HL-60/S4 treated with phorbol 12-myristate 13-acetate at 8.2 ng/mL for 4 days and 3 days (cell line): ENCODE results near the gene TACC2.

Experiments
- in situ Hi-C: fragments of 300-500 bp; cut with MboI; formaldehyde crosslinking; loops from 2 replicates; pipeline ENCODE4 v1.15.0; 2022; ENCODE audit warnings: low sequenced_read_pairs

Gene TACC2

GRCh38 chr10:122120008-122120744 is 131.2 kb downstream of the TACC2 start:
- in situ Hi-C loops = no loop called here

DNA sequence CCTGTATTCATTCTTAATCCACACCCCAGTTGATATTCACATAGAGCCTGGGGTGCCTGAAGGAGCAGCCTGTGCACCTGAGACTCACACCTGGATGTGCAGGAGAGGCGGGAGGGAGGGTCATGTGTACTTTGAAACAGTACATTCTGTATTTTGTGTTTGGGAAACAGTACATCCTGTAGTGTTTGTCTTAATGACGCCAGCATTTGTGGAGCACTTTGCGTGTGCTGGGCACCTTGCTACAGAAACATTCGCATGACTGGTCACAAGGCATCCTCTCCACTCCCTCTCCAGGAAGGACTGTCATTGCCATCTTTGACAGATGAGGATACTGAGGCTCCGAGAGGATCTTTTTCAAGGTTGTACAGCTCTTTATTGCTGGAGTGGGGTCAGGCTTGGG is 132.1 kb downstream of the TACC2 start:
- in situ Hi-C loops = no loop called here

DNA sequence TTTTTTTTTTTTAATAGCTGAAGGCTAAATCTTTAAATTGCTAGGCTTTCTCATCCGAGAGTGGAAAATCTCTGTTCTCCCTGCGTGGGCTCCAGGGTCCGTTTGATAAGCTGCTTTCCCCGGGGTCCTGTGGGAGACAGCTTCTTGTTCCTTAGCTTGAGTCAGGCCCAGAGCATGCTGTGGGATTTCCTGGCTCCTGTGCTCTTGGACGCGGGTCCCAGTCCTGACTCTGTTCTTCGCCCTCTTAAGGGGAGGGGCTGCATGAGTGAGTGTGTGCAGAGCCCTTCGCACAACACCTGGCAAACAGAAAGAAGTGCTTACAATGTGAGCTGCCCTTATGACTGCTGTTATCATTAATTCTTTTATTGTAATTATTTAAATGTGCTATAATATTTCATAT is 133.5 kb downstream of the TACC2 start:
- in situ Hi-C loops = no loop called here

GRCh38 chr10:122123186-122123585 is 134.2 kb downstream of the TACC2 start:
- in situ Hi-C loops = no loop called here

GRCh38 chr10:122124342-122124741 is 135.4 kb downstream of the TACC2 start:
- in situ Hi-C loops = no loop called here

GRCh38 chr10:122124808-122125207 is 135.8 kb downstream of the TACC2 start:
- in situ Hi-C loops = no loop called here

- in situ Hi-C loops = no loop called here
Measured at GRCh38 chr10:122126763-122127659, 138.0 kb downstream of the TACC2 start.

- in situ Hi-C loops = no loop called here
Measured at GRCh38 chr10:122127943-122128342, 139.0 kb downstream of the TACC2 start.

- in situ Hi-C loops = no loop called here
Measured at GRCh38 chr10:122128357-122128756, 139.4 kb downstream of the TACC2 start.

- in situ Hi-C loops = no loop called here
Measured at GRCh38 chr10:122130474-122131110, 141.6 kb downstream of the TACC2 start.

DNA sequence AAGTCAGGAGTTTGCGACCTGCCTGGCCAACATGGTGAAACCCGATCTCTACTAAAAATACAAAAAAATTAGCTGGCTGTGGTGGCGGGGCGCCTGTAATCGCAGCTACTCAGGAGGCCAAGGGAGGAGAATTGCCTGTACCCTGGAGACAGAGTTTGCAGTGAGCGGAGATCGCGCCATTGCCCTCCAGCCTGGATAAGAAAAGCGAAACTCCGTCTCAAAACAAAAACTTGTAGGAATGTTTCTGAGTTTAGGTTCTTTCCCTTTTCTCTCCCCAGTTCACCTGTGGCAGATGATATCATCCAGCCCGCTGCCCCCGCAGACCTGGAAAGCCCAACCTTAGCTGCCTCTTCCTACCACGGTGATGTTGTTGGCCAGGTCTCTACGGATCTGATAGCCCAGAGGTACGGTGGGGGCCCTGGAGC is 143.4 kb downstream of the TACC2 start:
- in situ Hi-C loops = no loop called here

GRCh38 chr10:122132882-122133565 is 144.1 kb downstream of the TACC2 start:
- in situ Hi-C loops = no loop called here

GRCh38 chr10:122135251-122136025 is 146.5 kb downstream of the TACC2 start:
- in situ Hi-C loops = no loop called here

DNA sequence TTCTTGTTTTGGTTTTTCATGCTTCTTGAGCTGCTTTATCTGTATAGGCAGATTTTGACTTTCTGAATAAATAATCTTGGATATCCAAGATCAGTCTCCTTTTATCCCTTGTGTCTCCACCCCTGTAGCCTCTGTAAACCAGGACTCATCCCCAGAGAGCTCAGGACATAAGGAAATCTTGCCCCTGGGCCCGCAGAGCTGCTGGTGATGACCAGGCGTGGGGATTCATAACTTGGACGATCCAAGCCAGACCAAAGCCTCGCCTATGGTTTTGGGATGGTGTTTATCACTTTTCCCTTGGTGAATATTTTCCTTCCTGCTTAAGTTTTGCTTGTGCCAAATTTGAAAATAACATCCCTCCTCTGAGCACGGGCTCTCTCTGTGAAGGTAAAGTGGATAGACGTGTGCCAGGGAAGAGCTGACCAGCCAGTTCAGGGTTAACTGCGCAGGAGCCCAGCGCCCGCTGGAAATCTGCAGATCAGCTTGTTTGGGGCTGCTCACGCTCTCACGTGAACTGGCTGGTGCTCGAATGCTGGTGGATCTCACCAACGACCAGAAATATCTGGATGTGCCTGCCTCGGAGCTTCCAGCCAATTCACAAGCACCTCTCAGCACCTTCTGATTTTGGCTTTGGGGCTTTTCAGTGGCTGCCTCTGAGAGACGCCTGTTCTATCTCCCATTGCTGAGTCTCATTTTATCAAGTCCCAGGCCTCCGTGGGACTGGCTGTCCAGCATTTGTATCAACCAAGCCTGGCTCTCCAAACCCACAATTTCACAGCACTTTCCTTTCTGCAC is 150.1 kb downstream of the TACC2 start:
- in situ Hi-C loops = no loop called here

GRCh38 chr10:122139627-122140170 is 150.7 kb downstream of the TACC2 start:
- in situ Hi-C loops = no loop called here

DNA sequence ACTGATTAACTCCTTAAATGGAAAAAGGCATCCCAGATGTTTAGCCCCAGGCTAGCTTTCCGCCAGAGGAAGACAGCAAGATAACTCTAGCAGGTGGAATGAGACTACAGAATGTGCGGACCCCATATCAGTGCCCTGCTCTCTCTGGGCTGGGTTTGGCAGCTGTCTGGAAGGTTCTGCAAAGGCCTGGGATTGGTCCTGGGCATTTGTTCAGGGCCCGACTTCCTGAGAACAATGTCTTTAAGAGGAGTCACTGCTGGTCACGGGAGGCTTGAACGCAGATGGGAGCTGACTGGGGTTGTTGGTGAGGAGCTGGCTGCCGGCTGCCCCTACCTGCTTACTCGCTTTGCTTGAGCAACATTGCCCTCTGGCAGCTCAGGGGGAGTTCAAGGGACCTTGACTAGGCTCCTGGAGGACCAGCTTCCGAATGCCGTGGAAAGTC is 151.5 kb downstream of the TACC2 start:
- in situ Hi-C loops = no loop called here

DNA sequence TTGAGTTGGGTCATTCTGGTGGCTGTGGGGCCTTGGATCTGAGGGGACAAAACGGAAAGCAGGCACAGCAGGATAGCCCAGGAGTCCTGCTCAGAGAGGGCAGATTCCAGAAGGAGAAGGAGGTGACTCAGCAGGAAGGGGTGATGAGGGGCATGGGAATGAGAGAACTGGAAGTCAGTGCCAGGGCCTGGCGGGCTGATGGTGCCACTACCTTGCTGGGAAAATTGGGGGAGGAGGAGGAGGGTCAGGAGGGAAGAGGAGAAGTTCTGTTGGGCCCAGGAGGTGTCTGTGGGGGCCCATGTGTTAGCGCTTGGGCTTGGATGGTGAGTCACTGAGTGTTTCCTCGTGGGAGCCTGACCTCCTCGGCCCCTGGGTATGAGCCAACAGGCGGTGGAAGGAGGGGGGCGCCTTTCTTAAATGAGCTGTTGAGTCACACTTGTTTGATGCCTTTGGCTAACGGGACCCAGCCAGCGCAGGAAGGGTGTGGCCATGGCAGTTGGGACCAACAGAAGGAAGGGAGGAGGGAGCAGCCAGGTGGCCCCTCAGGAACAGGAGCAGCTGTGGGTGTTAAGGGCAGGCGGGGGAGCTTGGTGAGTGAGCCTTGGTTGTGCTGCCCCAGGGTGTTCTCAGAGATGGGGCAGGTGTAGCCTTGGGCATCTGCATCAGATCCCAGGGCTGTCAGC is 152.1 kb downstream of the TACC2 start:
- in situ Hi-C loops = no loop called here

DNA sequence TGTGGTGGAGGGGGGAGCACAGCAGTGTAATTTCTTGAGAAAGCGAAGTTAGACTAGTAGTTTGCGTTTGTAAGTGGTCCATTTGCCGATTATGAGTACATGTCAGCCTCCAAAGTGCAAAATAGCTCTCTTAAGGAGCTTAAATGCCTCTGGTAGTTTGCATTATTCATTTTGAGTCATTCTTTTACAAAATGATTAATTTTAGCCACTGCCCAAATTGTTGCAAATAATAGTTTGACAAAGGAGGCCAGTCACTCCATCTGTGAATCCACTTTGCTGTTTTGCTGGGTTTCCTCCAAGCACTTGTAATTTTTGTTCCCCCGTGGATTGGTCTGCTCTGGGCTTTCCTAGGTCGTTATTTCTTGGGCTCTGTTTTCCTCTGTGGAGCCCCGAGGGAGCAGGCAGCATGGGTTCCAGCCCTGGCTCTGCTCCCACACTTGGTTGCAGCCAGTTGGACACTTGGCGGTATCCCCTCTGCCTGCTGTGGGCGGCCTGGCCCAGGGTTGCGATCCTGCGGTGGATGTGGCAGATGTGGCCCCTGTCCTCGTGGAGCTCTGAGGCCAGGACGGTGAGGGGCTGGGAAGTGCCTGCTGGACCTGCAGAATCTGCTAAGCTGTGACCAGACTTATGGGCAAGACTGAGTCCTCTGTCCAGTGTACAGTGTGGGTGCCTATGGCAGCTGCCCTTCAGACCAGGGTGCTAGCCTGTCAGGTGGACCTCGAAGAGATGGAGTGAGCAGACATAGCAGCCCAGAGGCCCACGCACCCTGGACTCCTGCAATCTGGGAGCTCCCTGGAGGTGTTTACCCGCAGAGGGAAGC is 153.1 kb downstream of the TACC2 start:
- in situ Hi-C loops = no loop called here
